CD4-positive, alpha-beta T cell treated with Interleukin-2 at 100 ng/mL for 4 hours (primary cell): ENCODE data around the gene DKK2.
"Not testable (repeated sequence)": the region's sequence is repeated elsewhere in the genome, so short reads cannot be mapped to it uniquely, and the experiment has no call there.

Source experiments
- DNase-seq: peaks from one replicate; pipeline ENCODE4 v3.0.0-alpha.2; 2020; ENCODE audit warnings: low spot score

Gene DKK2

GRCh38 chr4:106909486-106910188 lies 126.5 kb downstream of the DKK2 start:
- DNase-seq, result no peak

- not testable (repeated sequence) for DNase-seq
These were observed 128.1 kb downstream of the DKK2 start for GRCh38 chr4:106908049-106908448.

- no peak for DNase-seq
These were observed 128.9 kb downstream of the DKK2 start for GRCh38 chr4:106907216-106907615.

GRCh38 chr4:106906728-106907127 lies 129.4 kb downstream of the DKK2 start:
- no peak for DNase-seq

GRCh38 chr4:106898621-106899230 lies 137.4 kb downstream of the DKK2 start:
- DNase-seq, result no peak

- no peak for DNase-seq
These were observed 142.2 kb downstream of the DKK2 start for GRCh38 chr4:106893903-106894302.

- DNase-seq, result no peak
These were observed 142.7 kb downstream of the DKK2 start for GRCh38 chr4:106893395-106893881.

GRCh38 chr4:106892786-106893185 lies 143.3 kb downstream of the DKK2 start:
- no peak for DNase-seq

GRCh38 chr4:106875340-106875739 lies 160.8 kb downstream of the DKK2 start:
- no peak for DNase-seq
